LHCN-M2 (cell line): ENCODE measurements around the gene CLEC3B. TPM values are rescaled to one million over a fixed set of nuclear protein-coding genes. Genes with fewer than 3 reads are reported as not detected.
"Not testable (repeated sequence)": the region's sequence is repeated elsewhere in the genome, so short reads cannot be mapped to it uniquely, and the experiment has no call there.

Source experiments
- DNase-seq: peaks from one replicate; pipeline ENCODE4 v3.0.0-alpha.2; 2012; ENCODE audit warnings: low read depth
- total RNA-seq: library from RNA; depleted of rRNA; stranded (reverse); fragments of >200 nt; gene quantifications from 2 replicates; pipeline ENCODE4 v1.2.3, GENCODE V29; 2014; rRNA removed

CLEC3B gene
- total RNA-seq, 1 experiment from 2014 or later = 0.40 TPM

DNA sequence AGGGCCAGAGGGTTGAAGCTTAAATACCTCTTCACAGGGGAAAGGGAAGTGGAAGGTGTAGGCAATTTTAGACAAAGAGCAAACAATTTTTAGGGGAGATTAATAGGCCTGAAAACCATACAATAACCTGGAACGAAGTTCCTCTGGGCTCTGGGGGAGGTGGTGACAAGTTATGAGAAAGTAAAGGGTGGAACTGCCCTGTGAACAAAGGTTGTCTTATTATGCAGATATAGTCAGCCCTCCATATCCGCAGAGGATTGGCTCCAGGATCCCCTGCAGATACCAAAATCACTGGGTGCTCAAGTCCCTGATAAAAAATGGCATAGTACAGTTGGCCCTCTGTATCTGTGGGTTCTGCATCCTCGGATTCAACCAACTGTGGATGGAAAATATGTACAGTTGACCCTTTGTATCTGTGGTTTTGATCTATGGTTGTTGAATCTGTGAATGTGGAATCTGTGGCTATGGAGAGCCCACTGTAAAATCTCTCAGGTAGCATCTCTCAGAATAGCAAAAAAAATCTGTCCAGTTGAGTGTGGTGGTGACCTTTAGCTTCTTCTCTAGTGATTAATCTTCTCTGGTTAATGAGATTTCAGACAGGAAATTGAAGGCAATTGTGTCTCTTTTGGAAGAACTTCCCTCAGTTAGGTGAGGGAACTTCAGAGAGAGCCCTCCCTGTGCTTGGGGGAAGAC lies 40.2 kb downstream of the CLEC3B start:
- DNase-seq = peak; percentile 54

DNA sequence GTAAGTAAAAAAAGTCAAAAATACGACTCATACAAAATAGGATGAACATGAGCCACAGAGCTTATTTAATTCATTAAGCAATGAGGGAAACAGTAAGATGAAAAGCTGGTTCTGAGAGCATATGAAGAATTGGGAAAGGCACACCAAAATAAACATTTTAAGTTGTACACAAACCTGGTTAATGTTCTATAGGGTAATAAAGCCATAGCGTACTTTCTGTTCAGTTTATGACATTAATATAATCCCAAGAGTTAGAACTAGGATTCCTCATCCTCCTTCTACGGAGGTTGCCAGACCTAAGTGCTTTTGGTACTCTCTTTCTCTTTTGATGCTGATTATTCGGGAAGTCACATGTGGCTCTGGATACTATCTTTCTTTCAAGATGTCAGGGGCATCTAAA lies 41.4 kb downstream of the CLEC3B start:
- DNase-seq = no peak

DNA sequence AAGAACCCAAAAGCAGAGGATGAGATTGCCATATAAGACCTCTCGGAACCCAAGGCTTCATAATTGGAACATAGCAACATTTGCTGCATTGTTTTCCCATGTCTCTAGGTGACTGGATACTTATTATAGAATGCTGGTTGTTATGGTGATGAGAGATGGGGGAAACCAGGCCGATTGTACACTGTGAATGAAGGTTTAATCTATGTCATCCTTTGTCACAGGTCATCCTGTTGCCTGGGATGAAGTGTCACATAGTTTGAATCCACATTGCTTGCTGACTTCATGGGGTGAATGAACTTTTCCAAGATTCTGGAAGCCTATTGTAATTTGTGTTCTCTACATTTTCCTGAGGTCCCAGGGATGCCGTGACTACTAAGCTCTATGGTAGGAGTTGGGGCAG lies 41.8 kb downstream of the CLEC3B start:
- no peak for DNase-seq

DNA sequence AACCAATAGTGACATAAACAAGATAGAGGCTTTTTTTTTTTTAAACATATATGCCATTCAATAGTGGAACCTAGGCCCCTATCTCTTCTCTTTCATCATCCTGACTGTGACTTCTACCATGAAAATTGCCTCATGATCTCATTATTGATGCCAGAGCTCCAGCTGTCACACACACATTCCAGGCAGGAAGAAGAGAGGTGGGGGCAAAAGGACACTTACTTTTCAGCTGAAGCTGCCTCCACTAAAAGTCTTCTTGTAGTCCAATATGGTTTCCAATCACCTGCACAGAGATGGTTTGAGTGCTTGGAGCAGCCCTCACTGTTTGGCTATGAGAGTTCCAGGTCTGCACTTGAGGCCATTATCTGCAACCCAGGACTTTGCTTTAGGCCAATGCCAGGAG lies 45.0 kb downstream of the CLEC3B start:
- no peak for DNase-seq

DNA sequence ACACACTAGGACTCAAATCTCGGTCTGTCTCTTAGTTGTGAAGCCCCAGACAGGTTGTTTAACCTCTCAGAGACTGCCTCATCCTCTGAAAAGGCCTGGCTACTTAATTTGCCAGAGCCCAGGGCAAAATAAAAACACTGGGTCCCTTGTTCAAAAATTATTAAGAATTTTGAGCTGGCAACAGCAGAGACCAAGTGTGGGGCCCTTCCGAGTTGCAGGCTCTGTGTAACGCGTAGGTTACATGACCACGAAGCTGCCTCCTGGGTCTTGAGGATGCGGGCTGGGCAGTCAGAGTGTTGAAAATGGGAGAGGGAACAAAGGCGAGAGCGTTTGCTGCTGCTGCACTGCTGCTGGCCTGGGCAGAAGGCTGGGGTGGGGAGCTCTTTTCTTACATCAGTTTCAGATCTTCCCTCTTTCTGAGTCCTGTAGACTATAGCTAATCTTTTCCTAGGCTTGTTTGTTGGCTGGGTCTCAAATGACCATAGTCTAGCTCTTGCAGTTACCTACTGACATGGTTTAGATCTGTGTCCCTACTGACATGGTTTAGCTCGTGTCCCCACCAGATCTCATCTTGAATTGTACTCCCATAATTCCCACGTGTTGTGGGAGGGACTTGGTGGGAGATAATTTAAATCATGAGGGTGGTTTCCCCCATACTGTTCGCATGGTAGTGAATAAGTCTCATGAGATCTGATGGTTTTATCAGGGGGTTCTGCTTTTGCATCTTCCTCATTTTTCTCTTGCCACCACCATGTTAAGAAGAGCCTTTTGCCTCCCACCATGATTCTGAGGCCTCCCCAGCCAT lies 49.9 kb downstream of the CLEC3B start:
- DNase-seq = no peak

DNA sequence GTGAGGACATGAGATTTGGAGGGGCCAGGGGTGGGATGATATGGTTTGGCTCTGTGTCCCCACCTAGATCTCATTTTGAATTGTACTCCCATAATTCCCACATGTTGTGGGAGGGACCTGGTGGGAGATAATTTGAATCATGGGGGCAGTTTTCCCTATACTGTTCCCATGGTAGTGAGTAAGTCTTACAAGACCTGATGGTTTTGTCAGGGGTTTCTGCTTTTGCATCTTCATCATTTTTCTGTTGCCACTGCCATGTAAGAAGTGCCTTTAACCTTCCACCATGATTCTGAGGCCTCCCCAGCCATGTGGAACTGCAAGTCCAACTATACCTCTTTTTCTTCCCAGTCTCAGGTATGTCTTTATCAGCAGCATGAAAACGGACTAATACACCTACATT lies 52.2 kb downstream of the CLEC3B start:
- DNase-seq = not testable (repeated sequence)

DNA sequence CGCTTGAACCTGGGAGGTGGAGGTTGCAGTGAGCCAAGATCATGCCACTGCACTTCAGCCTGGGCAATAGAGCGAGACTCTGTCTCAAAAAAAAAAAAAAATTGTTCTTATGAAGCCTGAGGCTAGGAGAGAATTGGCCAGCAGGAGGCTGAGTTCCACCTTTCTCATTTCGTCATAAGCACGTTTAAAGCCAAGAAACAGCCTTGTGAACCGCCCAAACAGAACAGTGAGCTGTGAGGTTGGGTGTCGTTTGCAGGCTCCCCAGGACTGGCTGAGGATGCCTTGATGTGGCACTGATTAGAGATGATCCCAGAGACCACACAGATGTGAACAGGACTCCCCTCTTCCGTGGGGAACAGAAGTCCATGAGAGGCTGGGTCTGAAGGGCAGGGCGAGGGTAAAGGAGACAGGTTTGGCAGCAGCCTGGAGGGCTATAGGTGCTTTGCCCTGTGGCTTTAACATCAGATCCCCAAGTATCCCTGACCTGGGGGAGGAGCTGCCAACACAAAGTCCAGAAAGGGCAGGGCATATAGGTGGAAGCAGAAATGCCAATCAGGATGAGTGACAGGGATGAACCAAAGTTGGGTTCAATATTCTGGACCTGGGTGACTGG lies 52.9 kb downstream of the CLEC3B start:
- no peak for DNase-seq

DNA sequence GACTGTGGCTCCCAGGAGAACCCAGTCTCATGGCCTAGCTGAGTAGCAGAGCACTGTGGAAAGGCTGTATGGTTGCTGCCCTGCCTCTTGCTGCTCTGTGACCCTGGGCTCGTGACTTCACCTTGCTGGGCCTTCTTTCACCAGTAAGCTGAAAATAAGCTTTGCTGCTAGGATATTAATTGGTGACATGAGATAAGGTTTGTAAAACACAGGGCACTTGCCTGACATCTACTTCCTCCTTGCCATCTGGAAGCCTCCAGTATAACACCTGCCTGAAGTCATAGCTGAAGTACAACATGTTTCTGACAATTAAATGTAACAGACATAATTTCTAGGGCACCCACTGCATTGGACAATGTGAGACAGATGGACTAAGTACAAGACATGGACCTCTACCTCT lies 53.6 kb downstream of the CLEC3B start:
- no peak for DNase-seq

DNA sequence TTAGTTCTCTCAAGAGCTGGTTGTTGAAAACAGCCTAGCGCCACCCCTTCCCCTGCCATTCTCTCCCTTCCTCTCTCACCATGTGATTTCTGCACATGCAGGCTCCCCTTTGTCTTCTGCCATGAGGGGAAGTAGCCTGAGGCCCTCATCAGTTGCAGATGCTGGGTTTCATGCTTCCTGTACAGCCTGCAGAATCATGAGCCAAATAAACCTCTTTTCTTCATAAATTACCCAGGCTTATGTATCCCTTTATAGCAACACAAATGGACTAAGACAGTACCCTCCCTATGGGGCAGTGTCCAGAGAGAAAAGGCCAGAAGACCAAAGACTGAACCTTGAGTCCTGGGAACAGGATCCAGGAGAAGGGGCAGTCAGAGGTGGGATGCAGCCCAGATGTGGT lies 54.7 kb downstream of the CLEC3B start:
- no peak for DNase-seq

DNA sequence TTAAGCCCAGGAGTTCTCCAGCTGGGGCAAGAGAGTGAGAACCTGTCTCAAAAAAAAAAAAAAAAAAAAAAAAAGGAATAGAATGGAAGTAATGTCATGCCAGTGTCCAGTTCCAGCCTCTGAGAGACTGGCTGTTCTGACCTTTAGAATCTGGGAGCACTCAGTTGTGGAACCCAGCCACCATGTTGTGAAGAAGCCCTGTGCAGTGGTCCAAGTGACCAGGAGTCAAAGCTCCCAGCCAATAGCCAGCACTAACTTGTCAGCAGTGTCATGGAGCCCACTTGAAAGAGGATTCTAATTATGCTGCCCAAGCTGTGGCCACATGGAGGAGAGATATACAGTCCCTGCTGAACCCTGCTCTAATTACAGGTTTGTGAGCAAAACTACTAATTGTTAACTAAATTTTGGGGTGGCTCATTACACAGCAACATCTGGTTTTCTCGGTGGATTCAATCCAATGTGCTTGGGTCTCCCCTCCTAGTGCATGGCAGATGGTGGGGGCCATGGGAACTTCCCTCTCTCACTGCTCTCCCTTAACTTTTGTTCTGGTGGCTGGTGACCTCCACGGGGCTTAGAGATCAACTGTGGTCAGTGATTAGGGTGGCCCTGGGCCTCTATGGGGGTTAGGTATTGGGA lies 55.5 kb downstream of the CLEC3B start:
- DNase-seq = no peak

DNA sequence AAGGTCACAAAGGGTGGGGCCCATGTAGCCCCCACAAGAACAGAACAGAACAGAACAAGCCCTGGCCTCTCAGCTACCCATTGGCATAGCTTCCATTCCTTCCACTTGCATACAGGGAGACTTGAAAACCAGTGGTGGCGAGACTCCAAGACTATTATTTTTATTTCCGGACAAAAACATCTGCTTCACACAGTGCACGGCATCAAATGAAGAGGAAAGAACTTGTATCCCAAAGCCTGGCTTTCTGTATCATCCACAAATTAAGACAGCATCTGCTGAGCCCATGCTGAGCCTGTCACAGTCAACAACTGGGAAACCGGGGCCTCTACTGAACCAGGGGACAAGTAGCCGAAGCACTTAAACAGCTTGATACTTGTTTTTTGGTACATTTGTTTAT lies 56.0 kb downstream of the CLEC3B start:
- DNase-seq = no peak

DNA sequence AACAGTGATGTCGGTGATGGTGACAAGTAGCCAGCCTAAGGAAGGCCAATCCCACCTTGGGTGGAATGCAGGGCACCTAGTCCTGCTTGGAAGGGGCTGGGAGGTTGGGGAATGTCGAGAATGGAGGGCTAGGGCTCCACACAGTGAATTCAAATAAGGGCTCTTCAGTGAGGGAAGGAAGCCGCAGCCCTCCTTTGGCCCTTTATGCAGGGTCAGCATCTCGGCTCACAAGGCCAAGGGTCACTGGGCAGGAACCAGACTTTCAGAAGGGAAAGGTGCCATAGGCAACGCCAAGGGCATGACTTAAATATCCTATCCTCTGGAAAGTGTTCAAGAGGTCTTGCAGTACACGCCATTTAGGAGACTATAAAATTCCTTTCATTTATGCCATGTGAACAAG lies 56.9 kb downstream of the CLEC3B start:
- DNase-seq = no peak

DNA sequence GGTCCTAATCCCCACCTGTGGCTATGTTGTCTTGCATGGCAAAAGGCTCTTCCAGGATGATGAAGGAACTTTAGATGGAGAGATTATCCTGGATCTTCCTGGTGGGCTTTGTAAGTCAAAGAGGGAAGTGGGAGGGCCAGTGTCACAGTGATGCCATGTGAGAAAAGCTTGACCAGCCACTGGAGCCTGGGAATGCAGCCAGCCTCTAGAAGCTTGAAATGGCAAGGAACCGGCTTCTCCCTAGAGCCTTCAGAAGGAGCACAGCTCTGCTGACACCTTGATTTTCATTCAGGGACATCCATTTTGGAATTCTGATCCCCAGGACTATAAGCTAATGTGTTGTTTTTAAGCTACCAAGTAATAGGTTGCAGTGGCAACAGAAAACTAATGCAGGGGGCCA lies 58.3 kb downstream of the CLEC3B start:
- no peak for DNase-seq

DNA sequence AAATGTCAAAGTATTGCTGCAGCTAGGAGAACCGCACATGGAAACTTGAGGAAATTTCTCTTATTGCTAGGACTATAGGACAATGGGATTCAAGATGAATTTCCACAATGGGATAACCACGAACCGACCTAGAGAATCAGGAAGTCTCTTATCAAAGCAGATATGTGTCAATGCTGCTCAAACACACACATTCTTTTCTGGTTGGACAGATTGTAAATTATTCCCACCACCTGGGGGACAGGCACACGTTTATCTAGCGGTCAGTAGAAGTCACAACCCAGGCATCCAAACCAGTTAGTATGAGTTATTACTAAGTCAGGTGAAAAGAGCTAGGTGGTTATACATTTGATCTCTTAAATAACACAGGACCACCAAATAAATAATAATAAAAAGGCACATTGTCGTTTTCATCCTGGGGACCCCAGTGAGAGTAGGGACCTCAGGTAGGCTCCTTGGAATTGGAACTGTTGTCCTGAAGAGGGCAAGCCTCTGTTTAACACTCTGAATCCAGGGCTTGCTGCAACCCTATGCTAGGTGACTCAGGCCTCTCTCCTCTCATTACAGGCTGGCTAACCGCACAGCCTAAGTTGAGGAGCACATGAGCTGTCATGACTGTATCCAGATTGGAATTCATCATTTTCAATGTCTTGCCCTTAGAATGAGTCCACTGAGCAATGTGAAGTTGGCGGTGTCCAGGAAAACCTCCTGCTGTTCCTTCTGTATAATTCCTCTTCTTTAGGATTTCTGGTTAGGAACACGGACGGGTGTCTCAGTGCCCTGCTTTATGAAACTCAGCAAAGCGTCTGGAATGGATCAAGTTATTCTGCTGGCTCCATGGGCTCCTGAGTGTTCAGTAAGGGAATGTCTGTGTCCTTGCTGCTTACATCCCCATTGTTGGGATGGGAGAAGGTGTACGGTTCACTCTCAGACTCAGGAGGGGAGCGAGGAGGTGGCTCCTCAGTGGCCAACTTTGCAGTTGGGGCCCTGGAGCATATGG lies 59.0 kb downstream of the CLEC3B start:
- DNase-seq = peak; percentile 96

Other genes starting within 250 kb of the CLEC3B start
- 21.6 and 22.3 TPM in 2 replicates for gene TMEM42, start 164.4 kb upstream of the CLEC3B start, total RNA-seq
- 0.06 and 0.13 TPM in 2 replicates for gene TGM4, start 151.7 kb upstream of the CLEC3B start, total RNA-seq
- 50.1 and 61.3 TPM in 2 replicates for gene ZDHHC3, start 50.1 kb upstream of the CLEC3B start, total RNA-seq
- 53.7 and 58.7 TPM in 2 replicates for gene EXOSC7, start 50.1 kb upstream of the CLEC3B start, total RNA-seq
- 19.6 and 23.0 TPM in 2 replicates for gene CDCP1, start 120.1 kb downstream of the CLEC3B start, total RNA-seq
- gene TMEM158, start 200.0 kb downstream of the CLEC3B start, total RNA-seq = 178 and 181 TPM in 2 replicates